ENCODE data around the gene OR6K2.
"Not testable (repeated sequence)": the region's sequence is repeated elsewhere in the genome, so short reads cannot be mapped to it uniquely, and the experiment has no call there.

OR6K2 gene

DNA sequence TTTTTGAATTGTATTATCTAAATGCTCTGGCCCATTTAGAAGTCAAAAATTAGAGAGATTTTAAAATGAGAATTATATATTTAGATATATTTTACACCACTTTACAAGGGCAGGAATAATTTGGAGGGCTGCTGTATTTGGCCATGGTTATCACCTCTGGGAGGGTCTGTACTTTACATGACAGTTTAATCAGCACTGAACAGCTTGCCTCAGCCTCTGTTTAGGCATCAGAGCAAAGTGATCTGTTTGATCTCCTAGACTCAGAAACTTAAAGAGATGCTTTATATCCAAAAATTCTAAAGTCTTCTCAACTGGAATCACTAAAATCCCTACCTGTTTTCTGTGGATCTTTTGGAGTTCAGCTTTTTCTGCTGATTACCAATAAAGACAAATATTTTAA is 8.5 kb downstream of the OR6K2 start:
- H3K4me3 ChIP-seq (ENCODE audit: low read length): no peak overlapping the region
- no peak for TF ChIP-seq ZNF274 (IDR thresholded peaks at IDR 0.05; ENCODE audit: low read depth, low read length)

- H3K4me3 ChIP-seq (ENCODE audit: low read length): not testable (repeated sequence)
These were observed 9.3 kb downstream of the OR6K2 start for GRCh38 chr1:158691149-158691548.

- TF ChIP-seq ZNF274 (IDR thresholded peaks at IDR 0.05; ENCODE audit: low read depth, low read length): no peak
- no peak overlapping the region for H3K4me3 ChIP-seq (ENCODE audit: low read length)
These were observed 10.6 kb downstream of the OR6K2 start for GRCh38 chr1:158689875-158690274.

GRCh38 chr1:158689110-158689509 is 11.3 kb downstream of the OR6K2 start:
- TF ChIP-seq ZNF274 (IDR thresholded peaks at IDR 0.05; ENCODE audit: low read depth, low read length): no peak
- H3K4me3 ChIP-seq (ENCODE audit: low read length): no peak overlapping the region

DNA sequence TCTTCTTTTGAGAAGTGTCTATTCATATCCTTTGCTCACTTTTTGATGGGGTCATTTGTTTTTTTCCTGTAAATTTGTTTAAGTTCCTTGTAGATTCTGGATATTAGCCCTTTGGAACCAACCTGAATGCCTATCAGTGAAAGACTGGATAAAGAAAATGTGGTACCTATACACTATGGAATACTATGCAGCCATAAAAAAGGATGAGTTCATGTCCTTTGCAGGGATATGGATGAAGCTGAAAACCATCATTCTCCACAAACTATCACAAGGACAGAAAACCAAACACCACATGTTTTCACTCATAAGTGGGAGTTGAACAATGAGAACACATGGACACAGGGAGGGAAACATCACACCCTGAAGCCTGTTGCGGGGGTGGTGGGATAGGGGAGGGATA is 12.1 kb downstream of the OR6K2 start:
- not testable (repeated sequence) for H3K4me3 ChIP-seq (ENCODE audit: low read length)

DNA sequence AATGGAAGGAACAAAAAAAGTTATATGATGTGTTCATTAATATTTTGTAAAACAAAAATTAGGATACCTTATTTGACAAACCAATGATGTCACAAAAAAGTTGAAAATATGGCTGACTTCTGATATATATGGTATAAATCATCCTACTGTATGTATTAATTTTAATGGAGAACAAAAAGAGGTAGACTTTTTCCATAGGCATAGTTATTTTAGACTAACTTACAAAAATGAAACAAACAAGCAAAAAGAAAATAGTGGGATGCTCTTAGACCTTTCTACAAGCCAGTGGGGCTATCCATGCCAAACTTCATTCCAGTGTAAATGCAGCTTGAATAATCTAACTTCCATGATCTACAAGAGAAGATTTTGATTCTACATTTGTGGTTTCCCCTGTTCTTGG is 13.4 kb downstream of the OR6K2 start:
- TF ChIP-seq ZNF274 (IDR thresholded peaks at IDR 0.05; ENCODE audit: low read depth, low read length): no peak

DNA sequence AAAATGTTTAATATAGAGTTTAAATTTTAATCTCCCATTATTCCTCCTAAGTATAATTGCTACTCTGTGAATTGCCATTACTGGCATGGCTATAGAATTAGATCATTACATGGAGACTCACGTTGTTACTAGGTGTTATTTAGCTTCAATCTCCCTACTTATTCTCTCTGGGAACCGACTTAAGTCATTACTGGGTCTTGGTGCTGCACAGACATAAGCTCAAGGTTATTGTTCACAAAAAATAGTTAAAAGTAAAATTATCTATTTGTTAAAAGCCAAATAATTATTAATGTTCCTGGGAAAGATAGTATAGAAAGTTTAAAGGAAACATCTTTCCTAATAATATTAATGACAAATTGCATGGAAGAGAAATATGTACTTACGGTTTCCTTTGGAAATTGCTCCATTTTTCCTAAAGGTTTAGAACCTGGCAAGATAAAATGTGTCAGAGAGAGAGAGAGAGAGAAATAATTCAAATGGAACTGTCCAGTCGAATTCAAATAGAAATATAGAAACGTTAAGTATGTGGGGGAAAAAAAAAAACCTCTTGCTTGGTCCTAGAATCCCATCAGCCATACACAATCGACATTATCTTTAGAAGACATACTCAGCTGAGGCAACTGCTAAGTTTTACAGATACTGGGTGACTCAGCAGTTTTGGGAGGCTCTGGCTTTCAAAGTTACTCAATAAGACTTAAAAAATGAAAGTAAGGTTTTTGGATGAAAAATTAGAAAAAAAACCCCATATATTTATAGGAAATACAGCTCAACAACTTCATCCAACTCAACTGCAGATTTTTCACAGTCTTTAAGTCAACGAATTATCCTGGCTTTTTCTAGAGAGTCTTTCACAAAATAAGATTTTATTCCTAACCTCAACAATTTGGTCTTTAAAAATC is 14.1 kb downstream of the OR6K2 start, which contains the start of gene SPTA1:
Gene SPTA1, minus strand, starts transcription at position 605 of the 899 bp plus-strand sequence. Its CDS starts 198 bp downstream, at position 407.
- no peak within 1 kb of the TSS for H3K4me3 ChIP-seq (ENCODE audit: low read length)
- TF ChIP-seq ZNF274 (IDR thresholded peaks at IDR 0.05; ENCODE audit: low read depth, low read length): no peak

More for the DNA sequence above, 13.4 kb downstream of the OR6K2 start:
- no peak overlapping the region for H3K4me3 ChIP-seq (ENCODE audit: low read length)

GRCh38 chr1:158685085-158685484 is 15.4 kb downstream of the OR6K2 start:
- no peak for TF ChIP-seq ZNF274 (IDR thresholded peaks at IDR 0.05; ENCODE audit: low read depth, low read length)
- H3K4me3 ChIP-seq (ENCODE audit: low read length): no peak overlapping the region

GRCh38 chr1:158681606-158682005 is 18.8 kb downstream of the OR6K2 start:
- H3K4me3 ChIP-seq (ENCODE audit: low read length): no peak overlapping the region
- no peak for TF ChIP-seq ZNF274 (IDR thresholded peaks at IDR 0.05; ENCODE audit: low read depth, low read length)

GRCh38 chr1:158679289-158679688 is 21.2 kb downstream of the OR6K2 start:
- no peak for TF ChIP-seq ZNF274 (IDR thresholded peaks at IDR 0.05; ENCODE audit: low read depth, low read length)
- H3K4me3 ChIP-seq (ENCODE audit: low read length): no peak overlapping the region

DNA sequence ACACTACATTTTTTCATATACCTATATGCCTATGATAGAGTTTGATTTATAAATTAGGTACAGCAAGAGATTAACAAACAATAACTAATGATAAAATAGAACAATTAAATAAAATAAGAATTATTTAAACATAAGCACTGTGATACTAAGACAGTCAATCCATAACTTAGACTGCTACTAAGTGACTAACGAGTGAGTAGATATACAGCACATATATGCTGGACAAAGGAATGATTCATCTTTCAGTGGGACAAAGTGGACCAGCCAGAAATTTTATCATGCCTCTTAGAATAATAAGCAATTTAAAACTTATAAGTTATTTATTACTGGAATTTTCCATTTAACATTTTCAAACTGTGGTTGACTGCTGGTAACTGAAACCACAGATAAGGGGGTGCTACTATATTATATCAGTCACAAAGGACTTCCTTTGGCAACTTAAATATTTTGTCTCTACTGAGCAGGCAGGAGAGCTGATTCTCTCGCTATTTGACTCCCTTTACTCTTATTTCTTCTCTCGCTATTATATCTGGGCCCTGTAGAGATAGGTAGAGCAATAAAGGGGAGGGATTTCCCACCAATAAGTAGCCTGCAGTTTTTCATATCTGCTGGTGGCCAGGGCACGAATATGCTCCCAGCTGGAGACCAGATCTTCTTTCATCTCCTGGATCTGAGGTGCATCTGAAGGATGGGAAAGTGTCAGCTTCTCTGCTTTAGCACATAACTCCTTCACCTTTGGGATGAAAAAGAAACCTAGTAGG is 24.7 kb downstream of the OR6K2 start:
- no peak for TF ChIP-seq ZNF274 (IDR thresholded peaks at IDR 0.05; ENCODE audit: low read depth, low read length)
- no peak overlapping the region for H3K4me3 ChIP-seq (ENCODE audit: low read length)

- no peak for TF ChIP-seq ZNF274 (IDR thresholded peaks at IDR 0.05; ENCODE audit: low read depth, low read length)
- H3K4me3 ChIP-seq (ENCODE audit: low read length): no peak overlapping the region
These were observed 26.1 kb downstream of the OR6K2 start for GRCh38 chr1:158674302-158674701.

GRCh38 chr1:158666037-158666436 is 34.4 kb downstream of the OR6K2 start:
- H3K4me3 ChIP-seq (ENCODE audit: low read length): no peak overlapping the region
- no peak for TF ChIP-seq ZNF274 (IDR thresholded peaks at IDR 0.05; ENCODE audit: low read depth, low read length)

DNA sequence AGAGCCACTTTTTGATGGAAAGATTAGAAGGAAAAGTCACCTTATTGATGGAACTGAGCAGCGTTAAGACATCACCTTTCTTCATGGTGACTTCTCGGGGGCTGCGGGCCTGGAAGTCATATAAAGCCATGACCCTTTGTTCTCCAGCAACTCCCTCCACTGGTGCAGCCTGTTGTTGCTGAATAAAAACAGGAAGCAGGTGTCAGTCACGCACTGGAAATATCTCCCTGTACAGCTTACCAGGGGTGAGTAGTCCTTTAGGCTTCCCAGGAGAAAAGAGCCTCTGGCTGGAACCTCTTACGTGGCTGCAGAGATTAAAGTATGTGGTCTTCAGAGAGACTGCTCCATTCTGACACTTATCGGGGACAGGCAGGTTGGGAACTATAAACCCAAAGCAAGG is 45.9 kb downstream of the OR6K2 start:
- TF ChIP-seq ZNF274 (IDR thresholded peaks at IDR 0.05; ENCODE audit: low read depth, low read length): no peak

DNA sequence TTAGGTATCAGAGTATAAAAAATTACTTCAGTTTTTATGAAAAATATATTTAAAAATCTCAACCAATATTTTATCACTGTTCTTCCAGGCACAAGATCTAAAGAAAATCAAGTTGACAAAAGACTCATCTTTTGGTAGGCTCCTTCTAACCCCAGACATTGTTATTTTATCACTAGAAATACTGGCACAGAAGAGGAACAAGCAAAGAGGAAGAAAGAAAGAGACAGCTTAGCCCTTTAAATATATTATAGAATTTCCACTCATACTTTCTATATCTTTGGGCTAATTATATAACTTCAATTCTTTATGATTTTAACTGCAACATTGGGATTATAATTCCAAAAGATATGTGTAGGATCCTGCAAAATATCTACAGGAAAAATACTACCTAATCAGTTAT is 46.4 kb downstream of the OR6K2 start:
- TF ChIP-seq ZNF274 (IDR thresholded peaks at IDR 0.05; ENCODE audit: low read depth, low read length): no peak
- no peak overlapping the region for H3K4me3 ChIP-seq (ENCODE audit: low read length)

More for the DNA sequence above, 45.9 kb downstream of the OR6K2 start:
- H3K4me3 ChIP-seq (ENCODE audit: low read length): no peak overlapping the region
